WTC11 (cell line): ENCODE data around the gene MAEA. TPM values are rescaled to one million over a fixed set of nuclear protein-coding genes. Genes with fewer than 3 reads are reported as not detected.

Experiments
- ATAC-seq: fragments of 200-7000 bp; cut with Tn5 transposase; 2 replicates; pipeline ENCODE4 v1.10.0; 2021; ENCODE audit warnings: mild to moderate bottlenecking, moderate library complexity
- CTCF ChIA-PET: fragments of 300-600 bp; sonication (Branson Sonifier 250); formaldehyde crosslinking; loops from one replicate; lab custom pipeline; 2021; ENCODE audit warnings: antibody characterized with exemption; lab: Charles Lee
- POLR2A ChIA-PET: fragments of 350-600 bp; sonication (Branson Sonifier 250); formaldehyde crosslinking; loops from one replicate; lab custom pipeline; 2021; ENCODE audit warnings: antibody characterized with exemption; lab: Charles Lee
- DNase-seq: peaks from one replicate; pipeline ENCODE4 v3.0.0; 2021; ENCODE audit warnings: low spot score
- H3K27ac Mint-ChIP-seq: 2 replicates; pipeline ENCODE4 v1.8.0; 2021; ENCODE audit warnings: mixed read lengths
- H3K27me3 Mint-ChIP-seq: 2 replicates; pipeline ENCODE4 v1.8.0; 2021; ENCODE audit warnings: low read depth, mild to moderate bottlenecking, moderate library complexity, mixed read lengths
- H3K36me3 Mint-ChIP-seq: 2 replicates; pipeline ENCODE4 v1.8.0; 2021; ENCODE audit warnings: mixed read lengths
- H3K4me1 Mint-ChIP-seq: 2 replicates; pipeline ENCODE4 v1.8.0; 2022; ENCODE audit warnings: mixed read lengths
- H3K4me3 Mint-ChIP-seq: 2 replicates; pipeline ENCODE4 v1.8.0; 2021; ENCODE audit warnings: mild to moderate bottlenecking, moderate library complexity, mixed read lengths
- H3K9me3 Mint-ChIP-seq: 2 replicates; pipeline ENCODE4 v1.8.0; 2021; ENCODE audit warnings: mixed read lengths
- ATF1 ChIP-seq: sonication (generic); formaldehyde crosslinking; IDR thresholded peaks from 2 replicates; pipeline ENCODE4 v1.8.1; 2023; ENCODE audit warnings: mild to moderate bottlenecking, moderate library complexity, missing genetic modification reagents
- E2F1 ChIP-seq: sonication (generic); formaldehyde crosslinking; IDR thresholded peaks from 2 replicates; pipeline ENCODE4 v1.8.0; 2022; ENCODE audit warnings: mild to moderate bottlenecking, missing genetic modification reagents
- E2F5 ChIP-seq: sonication (generic); formaldehyde crosslinking; IDR thresholded peaks from 2 replicates; pipeline ENCODE4 v1.8.1; 2022; ENCODE audit warnings: mild to moderate bottlenecking, moderate library complexity, missing genetic modification reagents
- ELF4 ChIP-seq: sonication (generic); formaldehyde crosslinking; IDR thresholded peaks from 2 replicates; pipeline ENCODE4 v1.8.1; 2022; ENCODE audit warnings: low read depth, mild to moderate bottlenecking, moderate library complexity, missing genetic modification reagents
- EMX1 ChIP-seq: fragments of 250-450 bp; sonication (Bioruptor Pico); IDR thresholded peaks from 2 replicates; pipeline ENCODE4 v1.8.0; 2021; ENCODE audit warnings: mild to moderate bottlenecking
- ESRRA ChIP-seq: sonication (generic); formaldehyde crosslinking; IDR thresholded peaks from 2 replicates; pipeline ENCODE4 v1.8.1; 2022; ENCODE audit warnings: mild to moderate bottlenecking, missing genetic modification reagents, borderline replicate concordance
- FOXK1 ChIP-seq: sonication (generic); formaldehyde crosslinking; IDR thresholded peaks from 2 replicates; pipeline ENCODE4 v1.8.0; 2022; ENCODE audit warnings: mild to moderate bottlenecking, moderate library complexity, missing genetic modification reagents
- FOXP4 ChIP-seq: sonication (generic); formaldehyde crosslinking; IDR thresholded peaks from 2 replicates; pipeline ENCODE4 v1.8.0; 2022; ENCODE audit warnings: mild to moderate bottlenecking, missing genetic modification reagents
- HMGXB4 ChIP-seq: sonication (generic); formaldehyde crosslinking; IDR thresholded peaks from 2 replicates; pipeline ENCODE4 v1.8.1; 2023; ENCODE audit warnings: mild to moderate bottlenecking, moderate library complexity, missing genetic modification reagents
- PRRX2 ChIP-seq: fragments of 250-450 bp; sonication (Bioruptor Pico); IDR thresholded peaks from 2 replicates; pipeline ENCODE4 v1.8.0; 2021; ENCODE audit warnings: mild to moderate bottlenecking
- RELA ChIP-seq: sonication (generic); formaldehyde crosslinking; IDR thresholded peaks from 2 replicates; pipeline ENCODE4 v1.8.1; 2022; ENCODE audit warnings: missing genetic modification reagents, mild to moderate bottlenecking, borderline replicate concordance
- TCF7 ChIP-seq: sonication (generic); formaldehyde crosslinking; IDR thresholded peaks from 2 replicates; pipeline ENCODE4 v1.8.0; 2022; ENCODE audit warnings: mild to moderate bottlenecking, low read depth, missing genetic modification reagents, moderate library complexity
- TEAD4 ChIP-seq: sonication (generic); formaldehyde crosslinking; IDR thresholded peaks from 2 replicates; pipeline ENCODE4 v1.8.0; 2022; ENCODE audit warnings: mild to moderate bottlenecking, missing genetic modification reagents
- TP53 ChIP-seq: sonication (generic); formaldehyde crosslinking; IDR thresholded peaks from 2 replicates; pipeline ENCODE4 v1.8.1; 2023; ENCODE audit warnings: mild to moderate bottlenecking, missing genetic modification reagents
- ZNF121 ChIP-seq: sonication (generic); formaldehyde crosslinking; IDR thresholded peaks from 2 replicates; pipeline ENCODE4 v1.8.0; 2023; ENCODE audit warnings: missing genetic modification reagents
- ZNF396 ChIP-seq: fragments of 250-450 bp; sonication (Bioruptor Pico); IDR thresholded peaks from 2 replicates; pipeline ENCODE4 v1.8.0; 2021; ENCODE audit warnings: mild to moderate bottlenecking, moderate library complexity, borderline replicate concordance
- ZNF416 ChIP-seq: fragments of 250-450 bp; sonication (Bioruptor Pico); IDR thresholded peaks from 2 replicates; pipeline ENCODE4 v1.9.0; 2021; ENCODE audit warnings: mild to moderate bottlenecking, inconsistent platforms
- ZNF512 ChIP-seq: sonication (generic); formaldehyde crosslinking; IDR thresholded peaks from 2 replicates; pipeline ENCODE4 v1.8.1; 2022; ENCODE audit warnings: missing genetic modification reagents, borderline replicate concordance
- total RNA-seq: library from RNA; stranded (reverse); gene quantifications from 3 replicates; pipeline ENCODE4 v1.2.3, GENCODE V29; 2021

The MAEA gene
- total RNA-seq, 1 experiment from 2014 or later: 86.9 TPM

GRCh38 chr4:1344696-1345095 lies 55.0 kb downstream of the MAEA start:
- ChIA-PET CTCF (interaction anchor here (1.6 kb wide), 1 partner anchor 26 kb away, joined by 10 read pairs; no protein-coding TSS in a partner anchor), POLR2A (no interaction called here)
- peaks cover 21% of the 10 kb centered on the region for H3K36me3 Mint-ChIP-seq
- no peaks in the 10 kb centered on the region for H3K27me3 Mint-ChIP-seq
- DNase-seq: no peak
- TF ChIP-seq FOXP4 (CRISPR knock-in tag): no peak
- TF ChIP-seq TEAD4 (CRISPR knock-in tag): no peak
- TF ChIP-seq E2F1: no peak
- TF ChIP-seq E2F5 (CRISPR knock-in tag): no peak
- TF ChIP-seq ZNF416: no peak
- TF ChIP-seq ATF1 (CRISPR knock-in tag): no peak
- TF ChIP-seq PRRX2: no peak
- no peak for TF ChIP-seq HMGXB4 (CRISPR knock-in tag)
- no peak for TF ChIP-seq FOXK1 (CRISPR knock-in tag)
- no peak for TF ChIP-seq TCF7 (CRISPR knock-in tag)
- TF ChIP-seq TP53 (CRISPR knock-in tag): no peak
- TF ChIP-seq EMX1: no peak
- TF ChIP-seq ZNF121 (CRISPR knock-in tag): no peak
- no peak for TF ChIP-seq ESRRA (CRISPR knock-in tag)
- no peak for TF ChIP-seq ELF4 (CRISPR knock-in tag)
- no peak for TF ChIP-seq RELA (CRISPR knock-in tag)
- no peak for TF ChIP-seq ZNF396 (CRISPR knock-in tag)
- TF ChIP-seq ZNF512 (CRISPR knock-in tag): no peak
- peak overlapping the region; percentile 59 for H3K27ac Mint-ChIP-seq
- no peaks in the 10 kb centered on the region for H3K9me3 Mint-ChIP-seq
- peak overlapping the region; percentile 86 for H3K4me3 Mint-ChIP-seq
- no peak for ATAC-seq
- peaks cover 27% of the 10 kb centered on the region for H3K4me1 Mint-ChIP-seq
